ENCODE measurements around the gene METTL16.

The METTL16 gene

GRCh38 chr17:2406271-2406902 is 105.3 kb downstream of the METTL16 start:
- H3K27ac Mint-ChIP-seq, result no peak overlapping the region
- DNase-seq (ENCODE audit: low spot score in 2 of 2) (no peak), ATAC-seq (ENCODE audit: low read depth) (no peak)
- H3K27me3 Mint-ChIP-seq, result no peaks in the 10 kb centered on the region
- H3K36me3 Mint-ChIP-seq, result peaks cover 9% of the 10 kb centered on the region
- H3K4me3 Mint-ChIP-seq, result no peak overlapping the region
- no peaks in the 10 kb centered on the region for H3K9me3 Mint-ChIP-seq
- H3K4me1 Mint-ChIP-seq, result peaks cover 3% of the 10 kb centered on the region

DNA sequence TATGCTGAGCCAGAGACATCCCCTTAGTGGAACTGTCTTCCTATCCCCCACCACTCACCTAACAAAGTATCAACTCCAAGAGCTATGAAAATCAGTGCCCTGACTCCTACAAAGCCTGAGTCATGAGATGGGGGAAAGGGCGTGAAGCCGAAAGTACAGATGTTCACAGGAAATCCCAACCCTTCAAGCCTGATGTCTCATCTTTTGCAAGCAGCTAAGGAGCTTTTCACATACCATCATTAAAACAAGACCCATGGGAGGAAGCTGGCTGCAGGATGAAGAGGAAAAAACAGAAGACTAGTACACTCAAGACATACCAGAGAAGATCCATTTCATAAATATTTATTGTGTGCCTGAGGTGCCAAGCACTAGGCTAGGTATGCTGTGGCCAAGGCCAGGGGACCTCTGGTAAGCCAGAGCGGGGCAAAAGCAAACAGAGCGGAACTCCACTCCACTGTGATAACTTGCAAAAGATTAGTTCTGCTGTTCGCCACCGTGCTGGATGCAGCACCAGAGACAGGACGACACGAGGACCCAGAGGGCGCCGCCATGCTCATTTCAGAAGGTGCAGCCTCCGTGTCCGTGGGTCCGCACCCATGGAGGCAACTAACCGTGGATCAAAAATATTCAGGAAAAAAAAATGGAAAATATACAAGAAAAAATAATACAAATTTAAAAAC is 106.3 kb downstream of the METTL16 start:
- no peak overlapping the region for H3K27ac Mint-ChIP-seq
- H3K27me3 Mint-ChIP-seq, result no peaks in the 10 kb centered on the region
- H3K4me3 Mint-ChIP-seq, result no peak overlapping the region
- peaks cover 3% of the 10 kb centered on the region for H3K4me1 Mint-ChIP-seq
- no peak for DNase-seq (ENCODE audit: low spot score in 2 of 2)
- peaks cover 3% of the 10 kb centered on the region for H3K36me3 Mint-ChIP-seq
- ATAC-seq (ENCODE audit: low read depth), result no peak
- no peaks in the 10 kb centered on the region for H3K9me3 Mint-ChIP-seq

DNA sequence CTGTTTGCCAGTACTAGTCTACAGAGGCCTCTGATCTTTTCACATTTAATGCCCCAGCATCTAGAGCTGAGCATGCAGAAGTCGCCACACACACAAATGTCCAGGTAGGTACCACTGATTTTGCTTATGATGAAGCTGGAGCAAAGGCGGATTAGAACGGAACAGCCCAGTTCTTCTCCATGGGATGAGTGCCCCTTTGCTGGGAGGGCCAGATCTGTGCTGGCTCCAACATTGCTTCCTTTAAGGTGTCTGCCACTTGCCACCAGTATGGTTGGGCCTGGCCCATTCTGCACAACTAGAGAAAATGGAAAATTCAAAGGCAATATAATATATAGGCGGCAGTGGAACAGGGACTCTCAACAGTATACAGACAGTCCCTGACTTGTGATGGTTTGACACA is 108.6 kb downstream of the METTL16 start:
- H3K4me1 Mint-ChIP-seq, result peaks cover 17% of the 10 kb centered on the region
- no peak overlapping the region for H3K27ac Mint-ChIP-seq

GRCh38 chr17:2402544-2402943 is 109.1 kb downstream of the METTL16 start:
- no peak for ATAC-seq (ENCODE audit: low read depth)
- H3K4me1 Mint-ChIP-seq, result peaks cover 22% of the 10 kb centered on the region

More for the DNA sequence above, 108.6 kb downstream of the METTL16 start:
- Mint-ChIP-seq H3K4me3 (peak overlapping the region; percentile 84), H3K36me3 (peaks cover 3% of the 10 kb centered on the region), H3K27me3 (no peaks in the 10 kb centered on the region), H3K9me3 (no peaks in the 10 kb centered on the region)
- DNase-seq (ENCODE audit: low spot score in 2 of 2) (no peak), ATAC-seq (ENCODE audit: low read depth) (no peak)

DNA sequence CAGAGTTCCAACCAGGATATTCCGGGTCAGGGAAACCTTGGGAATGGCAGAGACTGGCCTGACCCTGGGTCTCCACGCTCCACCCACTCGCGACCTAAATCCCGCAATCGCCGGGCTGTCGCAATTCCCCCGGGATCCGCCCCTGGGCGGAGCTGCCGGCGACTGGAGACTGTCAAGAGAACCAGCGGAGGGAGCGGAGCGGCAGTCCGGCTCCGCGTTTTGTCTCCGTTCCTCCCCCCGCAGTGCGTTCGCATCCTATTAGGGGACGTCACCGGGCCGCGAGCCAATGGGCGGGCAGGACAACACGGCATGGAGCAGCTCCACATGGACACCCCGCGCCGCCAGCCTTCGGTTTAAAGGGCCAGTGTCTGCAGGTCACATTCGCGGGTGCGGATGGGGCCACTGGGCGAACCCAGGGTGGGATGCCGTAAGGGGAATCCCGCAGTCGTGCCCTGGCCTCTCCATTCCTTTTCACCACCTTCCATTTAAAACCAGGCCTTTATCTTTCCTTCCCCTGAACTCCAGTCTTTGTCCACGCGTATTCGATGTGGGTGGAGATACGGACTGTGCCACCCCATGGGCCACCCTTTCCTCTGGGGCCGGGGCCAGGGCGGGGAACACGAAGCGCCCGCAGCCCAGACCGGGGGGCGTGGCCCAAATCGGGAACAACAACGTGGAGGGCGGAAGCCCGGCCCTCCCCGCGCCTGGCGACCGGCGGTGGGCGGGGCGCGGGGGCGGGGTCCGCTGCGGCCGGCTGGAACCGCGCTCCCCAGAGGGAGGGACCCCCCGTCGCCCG is 110.1 kb downstream of the METTL16 start:
- ATAC-seq (ENCODE audit: low read depth), result peak; percentile 50
- Mint-ChIP-seq H3K4me3 (peak overlapping the region; percentile 94), H3K9me3 (no peaks in the 10 kb centered on the region), H3K27me3 (no peaks in the 10 kb centered on the region), H3K36me3 (peaks cover 3% of the 10 kb centered on the region), H3K4me1 (peaks cover 31% of the 10 kb centered on the region), H3K27ac (peak overlapping the region; percentile 99)
- DNase-seq (ENCODE audit: low spot score in 2 of 2), result peak; percentile 97 to 98

More at GRCh38 chr17:2402544-2402943, 109.1 kb downstream of the METTL16 start:
- peaks cover 3% of the 10 kb centered on the region for H3K36me3 Mint-ChIP-seq
- peak overlapping the region; percentile 99 for H3K27ac Mint-ChIP-seq
- no peak for DNase-seq (ENCODE audit: low spot score in 2 of 2)
- H3K27me3 Mint-ChIP-seq, result no peaks in the 10 kb centered on the region
- no peaks in the 10 kb centered on the region for H3K9me3 Mint-ChIP-seq
- peak overlapping the region; percentile 84 for H3K4me3 Mint-ChIP-seq

DNA sequence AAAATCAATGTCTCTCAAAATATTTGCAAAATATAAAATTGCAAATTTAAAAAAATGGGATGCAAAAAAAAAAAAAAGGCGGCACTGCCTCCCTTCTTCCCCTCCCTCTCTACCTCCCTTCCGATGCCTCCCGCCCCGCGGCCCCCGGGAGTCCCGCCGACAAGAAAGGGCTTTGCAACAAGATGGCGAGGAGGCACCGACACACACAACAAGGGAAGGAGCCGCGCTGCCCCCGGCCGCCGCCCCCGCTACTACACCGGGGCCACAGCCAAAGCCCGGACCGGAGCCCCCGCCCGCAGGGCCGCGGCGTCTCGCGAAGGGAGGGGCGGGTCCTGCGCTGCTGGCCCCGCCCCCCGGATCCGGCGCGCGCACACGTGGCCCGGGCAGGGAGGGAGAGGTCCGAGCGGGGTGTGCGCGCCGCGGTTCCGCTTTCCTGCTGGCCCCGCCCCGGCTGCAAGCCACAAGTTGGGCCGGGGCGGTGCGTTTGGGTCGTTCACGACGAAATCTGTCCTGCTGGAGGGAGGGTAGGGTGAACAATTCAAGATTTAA is 110.7 kb downstream of the METTL16 start, which contains the start of gene MNT:
MNT (minus strand) TSS at position 184 of the 549 bp plus-strand sequence. CDS start 348 bp downstream, outside the sequence.
- H3K27me3 Mint-ChIP-seq, result no peaks in the 10 kb centered on the region
- H3K36me3 Mint-ChIP-seq, result peaks cover 3% of the 10 kb centered on the region
- peaks cover 35% of the 10 kb centered on the region for H3K4me1 Mint-ChIP-seq
- H3K4me3 Mint-ChIP-seq, result peak within 1 kb of the TSS; percentile 94
- ATAC-seq (ENCODE audit: low read depth), result peak; percentile 50
- DNase-seq (ENCODE audit: low spot score in 2 of 2), result peak; percentile 92 to 95
- no peaks in the 10 kb centered on the region for H3K9me3 Mint-ChIP-seq
- peak within 1 kb of the TSS; percentile 99 for H3K27ac Mint-ChIP-seq

DNA sequence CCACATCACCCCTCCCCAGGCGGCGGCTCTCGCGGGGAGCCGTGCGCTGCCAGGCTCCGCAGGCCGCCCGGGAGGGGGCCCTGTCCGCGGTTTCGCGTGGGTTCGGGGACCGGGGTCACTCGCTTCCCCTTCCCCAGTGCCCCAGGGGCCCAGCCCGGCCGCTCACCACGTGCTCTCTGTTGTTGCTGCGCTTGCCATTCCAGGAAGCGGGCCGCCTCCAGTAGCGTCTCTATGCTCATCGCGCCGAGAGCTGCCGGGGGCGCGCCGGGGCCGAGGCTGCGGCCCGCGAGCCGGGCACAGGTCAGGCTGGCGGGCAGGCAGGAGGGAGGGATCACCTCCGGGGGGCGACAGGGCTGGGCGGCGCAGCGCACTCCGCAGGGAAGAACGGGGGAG is 111.2 kb downstream of the METTL16 start:
- Mint-ChIP-seq H3K4me3 (peak overlapping the region; percentile 94), H3K27me3 (no peaks in the 10 kb centered on the region), H3K9me3 (no peaks in the 10 kb centered on the region), H3K4me1 (peaks cover 38% of the 10 kb centered on the region), H3K27ac (peak overlapping the region; percentile 99), H3K36me3 (peaks cover 3% of the 10 kb centered on the region)
- ATAC-seq (ENCODE audit: low read depth), result no peak
- peak; percentile 46 to 67 for DNase-seq (ENCODE audit: low spot score in 2 of 2)

GRCh38 chr17:2399572-2400473 is 111.9 kb downstream of the METTL16 start:
- peak; percentile 51 for ATAC-seq (ENCODE audit: low read depth)
- no peaks in the 10 kb centered on the region for H3K27me3 Mint-ChIP-seq
- H3K4me3 Mint-ChIP-seq, result peak overlapping the region; percentile 94
- no peaks in the 10 kb centered on the region for H3K36me3 Mint-ChIP-seq
- no peaks in the 10 kb centered on the region for H3K9me3 Mint-ChIP-seq
- DNase-seq (ENCODE audit: low spot score in 2 of 2), result peak; percentile 92 to 93
- H3K27ac Mint-ChIP-seq, result peak overlapping the region; percentile 99
- peaks cover 39% of the 10 kb centered on the region for H3K4me1 Mint-ChIP-seq

- peaks cover 41% of the 10 kb centered on the region for H3K4me1 Mint-ChIP-seq
Measured at GRCh38 chr17:2398655-2399571, 112.8 kb downstream of the METTL16 start.

DNA sequence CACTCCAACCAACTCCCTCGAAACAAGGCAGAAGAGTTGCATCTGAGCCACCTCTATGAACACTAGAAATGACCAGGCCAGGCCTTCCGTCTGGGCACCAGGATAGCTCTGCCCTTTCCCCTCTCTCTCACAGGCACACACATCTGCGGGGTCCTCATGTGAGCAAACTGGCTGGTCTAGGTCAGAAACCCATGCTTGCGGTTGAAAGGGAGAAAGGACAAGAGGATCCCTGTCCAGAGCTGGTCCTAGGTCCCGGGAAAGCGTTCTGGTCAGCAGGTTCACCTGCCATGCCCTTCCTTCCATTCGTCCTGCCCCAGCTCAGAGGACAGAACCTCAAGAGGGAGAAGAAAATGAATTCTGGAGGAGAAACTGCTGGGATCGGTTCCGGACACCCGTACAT is 113.5 kb downstream of the METTL16 start:
- no peak for ATAC-seq (ENCODE audit: low read depth)
- peak overlapping the region; percentile 63 for H3K27ac Mint-ChIP-seq
- DNase-seq (ENCODE audit: low spot score in 2 of 2), result no peak
- H3K36me3 Mint-ChIP-seq, result no peaks in the 10 kb centered on the region
- peaks cover 41% of the 10 kb centered on the region for H3K4me1 Mint-ChIP-seq
- no peaks in the 10 kb centered on the region for H3K9me3 Mint-ChIP-seq
- H3K27me3 Mint-ChIP-seq, result no peaks in the 10 kb centered on the region
- H3K4me3 Mint-ChIP-seq, result peak overlapping the region; percentile 28

More at GRCh38 chr17:2398655-2399571, 112.8 kb downstream of the METTL16 start:
- H3K36me3 Mint-ChIP-seq, result no peaks in the 10 kb centered on the region
- H3K9me3 Mint-ChIP-seq, result no peaks in the 10 kb centered on the region
- H3K27me3 Mint-ChIP-seq, result no peaks in the 10 kb centered on the region
- ATAC-seq (ENCODE audit: low read depth) (no peak), DNase-seq (ENCODE audit: low spot score in 2 of 2) (no peak)
- peak overlapping the region; percentile 94 for H3K4me3 Mint-ChIP-seq
- peak overlapping the region; percentile 99 for H3K27ac Mint-ChIP-seq

- Mint-ChIP-seq H3K4me1 (peaks cover 41% of the 10 kb centered on the region), H3K36me3 (no peaks in the 10 kb centered on the region), H3K27me3 (no peaks in the 10 kb centered on the region), H3K4me3 (peak overlapping the region; percentile 64), H3K9me3 (no peaks in the 10 kb centered on the region), H3K27ac (peak overlapping the region; percentile 63)
- DNase-seq (ENCODE audit: low spot score in 2 of 2), result no peak
- no peak for ATAC-seq (ENCODE audit: low read depth)
Measured at GRCh38 chr17:2397247-2398171, 114.2 kb downstream of the METTL16 start.

Data from memory B cell (primary cell).